ENCODE results near the gene ZNF3.

GRCh38 chr7:100069991-100070390 is 11.5 kb downstream of the ZNF3 start:
- TF ChIP-seq CTCF (IDR thresholded peaks at IDR 0.05), result no peak
- TF ChIP-seq EZH2phosphoT487 (IDR thresholded peaks at IDR 0.05), result no peak
